Lower leg skin (tissue), 4 donors: ENCODE results near the gene DCUN1D3. TPM values are rescaled to one million over a fixed set of nuclear protein-coding genes. Genes with fewer than 3 reads are reported as not detected.

ENCODE experiments used
- DNase-seq, 2 donors: peaks; one replicate each; pipeline ENCODE4 v3.0.0-alpha.2; 2019; ENCODE audit warnings: low spot score in 2 of 2
- H3K4me3 ChIP-seq: fragments of 200-600 bp; sonication (generic); 2 replicates; pipeline ENCODE4 v1.5.1; 2017; ENCODE audit warnings: mild to moderate bottlenecking, low read depth; ENCODE audit not compliant: poor library complexity, severe bottlenecking
- CTCF ChIP-seq, 3 donors: fragments of 450-650 bp; IDR thresholded peaks; one replicate each; pipeline ENCODE4 v1.5.1; 2016; ENCODE audit warnings: antibody characterized with exemption in 3 of 3, mild to moderate bottlenecking in 3 of 3, moderate library complexity in 2 of 3
- POLR2A ChIP-seq, 2 donors: fragments of 450-650 bp; IDR thresholded peaks; one replicate each; pipeline ENCODE4 v1.6.1; 2016 to 2017; ENCODE audit warnings: antibody characterized with exemption in 2 of 2, mild to moderate bottlenecking in 1 of 2, moderate library complexity in 1 of 2
- WGBS, 2 donors: methylation state at CpG; one replicate each; pipeline ENCODE4 v1.1.5; 2018; 5-methylcytosine and 5-hydroxymethylcytosine counted together
- intact Hi-C: fragments of 100-400 bp; cut with DNase I; formaldehyde crosslinking; loops from one replicate; pipeline ENCODE4 v1.15.0; 2023; ENCODE audit warnings: low total_unique reads
- total RNA-seq, 4 donors: library from RNA; depleted of rRNA; stranded (reverse); fragments of >200 nt; gene quantifications; one replicate each; pipeline ENCODE4 v1.1.0, GENCODE V29; 2016

The DCUN1D3 gene
- total RNA-seq, 4 donors from 2014 or later = 18.2 to 20.8 (median 18.3) TPM

GRCh38 chr16:20911361-20911760, 11.2 kb upstream of the DCUN1D3 start:
- TF ChIP-seq CTCF (IDR thresholded peaks at IDR 0.05) = no peak
- TF ChIP-seq POLR2A (IDR thresholded peaks at IDR 0.05) = no peak
- H3K4me3 ChIP-seq = no peak overlapping the region
- WGBS, 2 donors = 44 to 48% methylated on average over 1 of the region's 1 CpG
- no peak for DNase-seq
- intact Hi-C loops = no loop called here

GRCh38 chr16:20910781-20911321, 10.7 kb upstream of the DCUN1D3 start:
- 21 to 31% methylated on average over 2 of the region's 2 CpGs for WGBS, 2 donors
- intact Hi-C loops = no loop called here
- no peak for TF ChIP-seq CTCF (IDR thresholded peaks at IDR 0.05)
- TF ChIP-seq POLR2A (IDR thresholded peaks at IDR 0.05) = no peak
- DNase-seq = no peak
- H3K4me3 ChIP-seq = no peak overlapping the region

- intact Hi-C loops = loop anchor here (10.0 kb wide), 1 partner anchor 1288 kb away; no protein-coding TSS in a partner anchor
- DNase-seq = no peak
- 62% methylated on average over 4 of the region's 4 CpGs for WGBS, 2 donors
- no peak for TF ChIP-seq CTCF (IDR thresholded peaks at IDR 0.05)
- no peak for TF ChIP-seq POLR2A (IDR thresholded peaks at IDR 0.05)
- no peak overlapping the region for H3K4me3 ChIP-seq
Measured at GRCh38 chr16:20906341-20907255, 6.4 kb upstream of the DCUN1D3 start.

- H3K4me3 ChIP-seq = no peak overlapping the region
- no peak for TF ChIP-seq CTCF (IDR thresholded peaks at IDR 0.05)
- TF ChIP-seq POLR2A (IDR thresholded peaks at IDR 0.05) = no peak
- no peak for DNase-seq
- intact Hi-C loops = loop anchor here (10.0 kb wide), 1 partner anchor 1289 kb away; no protein-coding TSS in a partner anchor
- WGBS, 2 donors = 38 to 46% methylated on average over 3 of the region's 3 CpGs
Measured at GRCh38 chr16:20905576-20905975, 5.4 kb upstream of the DCUN1D3 start.

GRCh38 chr16:20904507-20905081, 4.4 kb upstream of the DCUN1D3 start:
- no peak overlapping the region for H3K4me3 ChIP-seq
- 20 to 26% methylated on average over 3 of the region's 3 CpGs for WGBS, 2 donors
- intact Hi-C loops = loop anchor here (10.0 kb wide), 1 partner anchor 1290 kb away; no protein-coding TSS in a partner anchor
- DNase-seq = no peak
- TF ChIP-seq POLR2A (IDR thresholded peaks at IDR 0.05) (no peak), CTCF (IDR thresholded peaks at IDR 0.05) (no peak)
